Gastroesophageal sphincter (tissue), 3 donors: ENCODE measurements around the gene CCDC88C.

Source experiments
- CTCF ChIP-seq, 4 experiments: fragments of 200-600 bp in 2 of 4; fragments of 450-650 bp in 2 of 4; sonication (generic) in 1 of 4; IDR thresholded peaks; one replicate each; pipeline ENCODE4 v1.5.1; 2017 to 2019; ENCODE audit warnings: antibody characterized with exemption in 4 of 4, mild to moderate bottlenecking in 2 of 4, moderate library complexity in 2 of 4
- POLR2A ChIP-seq, 2 donors: fragments of 450-650 bp; IDR thresholded peaks; one replicate each; pipeline ENCODE4 v1.6.1; 2017; ENCODE audit warnings: antibody characterized with exemption in 2 of 2, mild to moderate bottlenecking in 2 of 2, moderate library complexity in 1 of 2
- POLR2AphosphoS5 ChIP-seq: sonication (generic); formaldehyde crosslinking; IDR thresholded peaks from one replicate; pipeline ENCODE4 v1.6.1; 2017; ENCODE audit warnings: antibody characterized with exemption

- TF ChIP-seq CTCF (IDR thresholded peaks at IDR 0.05) = no peak
- no peak for TF ChIP-seq POLR2A (IDR thresholded peaks at IDR 0.05)
- TF ChIP-seq POLR2AphosphoS5 = no peak
Measured at GRCh38 chr14:91300957-91301356, 116.7 kb downstream of the CCDC88C start.
